Measurements from ENCODE around the gene SLC6A8. TPM values are rescaled to one million over a fixed set of nuclear protein-coding genes. Genes with fewer than 3 reads are reported as not detected.
"Not testable (repeated sequence)": the region's sequence is repeated elsewhere in the genome, so short reads cannot be mapped to it uniquely, and the experiment has no call there.

The SLC6A8 gene
- polyA plus RNA-seq, 12 donors = 24.6 to 44.9 (median 28.9) TPM; not detected in 1

DNA sequence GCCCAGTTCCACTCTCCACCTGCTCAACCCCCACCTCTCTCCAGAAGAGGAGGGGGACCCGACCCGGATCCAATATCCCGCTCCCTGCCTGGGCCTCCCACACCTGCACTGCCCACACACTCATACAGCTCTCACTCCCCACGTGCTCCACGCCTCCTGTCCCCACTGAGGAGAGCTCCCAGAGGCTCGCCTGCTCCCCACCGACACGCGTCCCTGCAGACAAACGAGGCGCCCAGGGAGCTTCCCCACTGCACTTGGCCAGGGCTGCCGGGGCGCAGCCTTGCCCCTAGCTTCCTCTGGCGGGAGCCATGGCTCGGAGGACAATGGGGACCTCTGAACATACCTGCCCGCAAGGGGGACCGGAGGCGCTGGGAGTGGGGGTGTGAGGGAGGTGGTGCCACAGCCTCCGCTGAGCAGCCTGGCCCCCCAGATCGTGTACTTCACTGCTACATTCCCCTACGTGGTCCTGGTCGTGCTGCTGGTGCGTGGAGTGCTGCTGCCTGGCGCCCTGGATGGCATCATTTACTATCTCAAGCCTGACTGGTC is 5.0 kb downstream of the SLC6A8 start:
- DNase-seq = no peak

DNA sequence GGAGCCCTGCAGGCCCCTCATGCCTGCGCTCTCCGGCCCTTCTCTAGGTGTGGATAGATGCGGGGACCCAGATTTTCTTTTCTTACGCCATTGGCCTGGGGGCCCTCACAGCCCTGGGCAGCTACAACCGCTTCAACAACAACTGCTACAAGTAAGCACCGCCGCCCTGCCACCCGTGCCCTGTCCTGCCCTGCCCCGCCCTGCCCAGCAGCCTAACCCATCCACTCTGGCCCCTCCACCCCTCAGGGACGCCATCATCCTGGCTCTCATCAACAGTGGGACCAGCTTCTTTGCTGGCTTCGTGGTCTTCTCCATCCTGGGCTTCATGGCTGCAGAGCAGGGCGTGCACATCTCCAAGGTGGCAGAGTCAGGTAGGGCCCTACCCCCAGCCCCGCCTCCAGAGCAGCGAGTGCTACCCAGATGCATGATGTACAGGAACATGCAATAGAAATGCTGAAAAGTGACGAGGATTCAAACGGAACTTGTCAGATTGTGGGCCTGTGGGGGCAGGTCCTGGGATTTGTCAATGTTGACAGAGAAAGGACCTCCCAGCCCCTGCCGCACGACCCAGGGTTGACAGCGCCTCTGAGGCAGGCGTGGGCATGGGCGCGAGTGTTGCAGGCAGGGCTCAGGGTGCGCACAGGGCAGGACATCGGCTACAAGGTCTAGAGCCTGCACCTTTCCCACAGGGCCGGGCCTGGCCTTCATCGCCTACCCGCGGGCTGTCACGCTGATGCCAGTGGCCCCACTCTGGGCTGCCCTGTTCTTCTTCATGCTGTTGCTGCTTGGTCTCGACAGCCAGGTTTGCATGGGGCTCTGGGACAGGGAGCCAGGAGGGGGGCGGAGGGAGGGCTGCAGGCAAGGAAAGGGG is 5.7 kb downstream of the SLC6A8 start:
- DNase-seq = no peak

DNA sequence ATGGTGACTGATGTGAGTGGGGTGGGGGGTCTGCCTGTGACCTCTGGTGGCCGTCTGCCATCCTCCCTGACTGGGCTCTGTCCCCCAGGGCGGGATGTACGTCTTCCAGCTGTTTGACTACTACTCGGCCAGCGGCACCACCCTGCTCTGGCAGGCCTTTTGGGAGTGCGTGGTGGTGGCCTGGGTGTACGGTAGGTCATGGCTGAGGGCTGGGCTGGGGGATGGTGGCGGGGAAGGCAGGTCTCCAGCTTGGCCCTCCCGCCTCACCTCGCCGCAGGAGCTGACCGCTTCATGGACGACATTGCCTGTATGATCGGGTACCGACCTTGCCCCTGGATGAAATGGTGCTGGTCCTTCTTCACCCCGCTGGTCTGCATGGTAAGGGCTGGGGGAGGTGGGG is 6.5 kb downstream of the SLC6A8 start:
- DNase-seq = not testable (repeated sequence)

DNA sequence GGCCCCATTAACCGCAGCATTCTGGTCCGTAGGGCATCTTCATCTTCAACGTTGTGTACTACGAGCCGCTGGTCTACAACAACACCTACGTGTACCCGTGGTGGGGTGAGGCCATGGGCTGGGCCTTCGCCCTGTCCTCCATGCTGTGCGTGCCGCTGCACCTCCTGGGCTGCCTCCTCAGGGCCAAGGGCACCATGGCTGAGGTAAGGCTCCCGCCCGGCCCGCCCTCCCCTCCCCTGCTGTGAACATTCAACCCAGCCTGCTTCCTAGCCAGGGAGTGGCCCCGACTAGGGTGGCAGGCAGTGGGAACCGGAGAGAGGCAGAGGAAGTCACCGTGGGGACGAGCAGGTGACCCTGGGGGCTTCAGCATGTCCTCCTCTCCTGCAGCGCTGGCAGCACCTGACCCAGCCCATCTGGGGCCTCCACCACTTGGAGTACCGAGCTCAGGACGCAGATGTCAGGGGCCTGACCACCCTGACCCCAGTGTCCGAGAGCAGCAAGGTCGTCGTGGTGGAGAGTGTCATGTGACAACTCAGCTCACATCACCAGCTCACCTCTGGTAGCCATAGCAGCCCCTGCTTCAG is 7.1 kb downstream of the SLC6A8 start:
- DNase-seq = no peak

DNA sequence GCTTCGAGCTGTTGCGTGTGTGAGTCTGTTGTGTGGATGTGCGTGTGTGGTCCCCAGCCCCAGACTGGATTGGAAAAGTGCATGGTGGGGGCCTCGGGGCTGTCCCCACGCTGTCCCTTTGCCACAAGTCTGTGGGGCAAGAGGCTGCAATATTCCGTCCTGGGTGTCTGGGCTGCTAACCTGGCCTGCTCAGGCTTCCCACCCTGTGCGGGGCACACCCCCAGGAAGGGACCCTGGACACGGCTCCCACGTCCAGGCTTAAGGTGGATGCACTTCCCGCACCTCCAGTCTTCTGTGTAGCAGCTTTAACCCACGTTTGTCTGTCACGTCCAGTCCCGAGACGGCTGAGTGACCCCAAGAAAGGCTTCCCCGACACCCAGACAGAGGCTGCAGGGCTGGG is 8.4 kb downstream of the SLC6A8 start:
- DNase-seq = no peak

DNA sequence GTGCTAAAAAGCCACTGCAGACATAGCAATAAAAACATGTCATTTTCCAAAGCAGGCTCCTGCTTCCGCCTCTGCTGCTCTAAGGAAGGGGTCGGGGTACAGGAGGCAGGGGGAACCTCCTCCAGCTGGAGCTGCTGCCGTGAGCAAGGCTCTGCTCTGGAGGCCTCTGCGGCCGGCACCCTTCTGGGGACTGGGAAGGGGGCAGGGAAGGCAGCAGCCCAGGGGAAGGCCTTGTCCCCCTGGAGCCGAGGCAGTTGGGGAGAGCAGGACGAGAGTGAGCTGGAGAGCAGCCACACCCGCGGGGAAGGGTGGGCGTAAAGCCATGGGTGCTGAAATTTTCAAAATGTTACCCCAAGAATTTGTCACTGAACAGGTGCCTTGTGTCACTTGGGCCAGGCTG is 8.8 kb downstream of the SLC6A8 start:
- DNase-seq = not testable (repeated sequence)

DNA sequence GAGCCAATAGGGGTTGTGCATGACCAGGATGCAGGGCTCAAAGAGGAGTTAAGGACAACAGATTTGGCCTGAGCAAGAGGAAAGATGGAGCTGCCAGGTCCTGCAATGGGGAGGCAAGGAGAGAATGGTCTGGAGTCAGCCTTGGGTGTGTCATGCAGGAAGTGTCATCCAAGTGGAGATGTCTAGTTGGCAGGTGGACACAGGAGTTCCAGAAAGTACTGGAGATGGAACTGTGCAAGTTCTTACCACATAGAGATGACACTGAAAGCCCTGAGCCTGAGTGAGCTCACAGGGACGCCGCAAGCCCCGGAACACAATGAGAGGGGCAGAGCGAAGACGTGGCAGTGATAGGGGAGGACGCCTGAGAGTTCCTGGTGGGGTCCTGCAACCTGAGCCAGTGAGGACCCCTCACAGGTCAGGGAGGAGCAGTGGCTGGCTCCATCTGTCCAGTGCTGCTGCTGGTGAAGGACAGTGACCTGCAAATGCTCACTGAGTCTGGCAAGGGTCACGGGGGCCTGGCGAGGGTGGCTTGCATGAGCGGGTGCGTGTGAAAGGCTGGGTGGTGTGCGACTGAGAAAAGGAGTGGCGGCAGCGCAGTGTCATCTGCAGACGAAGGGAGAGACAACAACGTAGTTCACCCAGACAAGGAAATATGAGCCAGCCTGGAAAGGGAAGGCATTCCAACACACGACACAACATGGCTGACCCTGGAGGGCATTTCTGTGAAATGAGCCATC is 9.4 kb downstream of the SLC6A8 start:
- not testable (repeated sequence) for DNase-seq

DNA sequence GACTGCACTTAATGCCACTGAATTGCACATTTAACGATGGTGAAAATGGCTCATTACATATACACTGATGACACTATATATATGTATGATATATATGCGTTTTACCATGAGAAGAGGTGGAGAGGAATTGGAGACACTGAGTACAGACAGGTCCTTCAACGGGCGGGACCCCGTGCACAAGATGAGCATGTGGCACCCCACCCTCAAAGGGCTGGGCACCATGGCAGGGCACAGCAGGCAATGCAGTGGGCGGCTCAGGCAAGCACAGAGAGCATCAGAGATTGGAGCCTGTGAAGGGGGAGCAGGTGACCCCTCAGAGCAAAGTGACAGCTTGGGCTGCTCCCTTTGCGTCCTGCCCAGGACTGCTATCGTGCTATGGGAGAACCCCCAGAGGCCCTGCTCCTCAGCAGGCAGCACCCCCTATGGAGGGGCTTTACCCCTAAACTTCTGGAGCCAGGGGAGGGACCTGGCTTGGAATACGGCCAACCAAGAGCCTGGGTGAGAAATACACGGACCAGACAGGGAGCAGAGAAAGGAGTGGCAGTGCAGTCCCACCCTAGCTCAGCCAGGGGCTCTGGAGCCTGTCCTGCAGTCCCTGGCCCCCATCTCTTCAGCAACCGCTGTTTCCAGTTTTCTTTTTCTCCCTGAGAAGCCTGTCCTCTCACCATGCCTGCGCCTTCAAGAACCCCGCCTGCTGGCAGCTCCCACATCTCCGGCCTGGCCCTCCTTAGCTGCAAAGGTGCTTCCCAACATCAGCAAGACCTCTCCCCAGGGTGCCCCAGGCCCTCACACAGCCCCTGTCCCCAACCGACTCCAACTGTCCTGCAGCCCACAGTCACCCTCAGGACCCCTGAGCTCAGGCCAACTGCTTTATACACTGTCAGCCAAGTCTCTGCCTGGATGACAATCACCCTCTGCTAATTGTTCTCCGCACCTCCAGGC is 10.5 kb downstream of the SLC6A8 start:
- DNase-seq = no peak

DNA sequence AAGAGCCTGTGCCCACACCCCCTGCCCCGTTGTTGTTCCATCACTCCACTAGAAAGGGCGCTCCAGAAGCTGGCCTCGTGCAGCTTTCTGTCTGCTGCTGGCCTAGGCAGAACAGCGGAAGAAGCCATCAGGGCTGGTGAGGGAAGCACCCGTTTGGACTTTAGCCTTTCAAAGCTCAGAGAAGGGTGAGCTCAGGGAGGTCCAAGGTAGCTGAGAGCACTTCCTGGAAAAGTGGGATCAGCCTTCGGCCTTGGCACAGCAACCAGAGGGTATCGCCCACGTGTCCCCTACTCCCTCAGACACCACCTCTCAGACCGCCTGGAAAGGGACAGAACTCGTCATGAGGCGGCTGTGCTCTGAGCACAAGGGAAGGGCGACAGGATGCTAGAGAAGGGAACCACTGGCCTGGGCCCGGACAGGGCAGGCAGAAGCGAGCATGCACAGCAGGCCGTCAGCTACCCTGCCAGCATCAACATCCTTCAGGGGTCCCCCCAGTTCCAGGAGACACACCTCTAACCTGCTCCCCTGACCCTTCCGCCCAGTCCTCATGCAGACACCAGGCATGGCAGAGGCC is 11.6 kb downstream of the SLC6A8 start:
- not testable (repeated sequence) for DNase-seq

DNA sequence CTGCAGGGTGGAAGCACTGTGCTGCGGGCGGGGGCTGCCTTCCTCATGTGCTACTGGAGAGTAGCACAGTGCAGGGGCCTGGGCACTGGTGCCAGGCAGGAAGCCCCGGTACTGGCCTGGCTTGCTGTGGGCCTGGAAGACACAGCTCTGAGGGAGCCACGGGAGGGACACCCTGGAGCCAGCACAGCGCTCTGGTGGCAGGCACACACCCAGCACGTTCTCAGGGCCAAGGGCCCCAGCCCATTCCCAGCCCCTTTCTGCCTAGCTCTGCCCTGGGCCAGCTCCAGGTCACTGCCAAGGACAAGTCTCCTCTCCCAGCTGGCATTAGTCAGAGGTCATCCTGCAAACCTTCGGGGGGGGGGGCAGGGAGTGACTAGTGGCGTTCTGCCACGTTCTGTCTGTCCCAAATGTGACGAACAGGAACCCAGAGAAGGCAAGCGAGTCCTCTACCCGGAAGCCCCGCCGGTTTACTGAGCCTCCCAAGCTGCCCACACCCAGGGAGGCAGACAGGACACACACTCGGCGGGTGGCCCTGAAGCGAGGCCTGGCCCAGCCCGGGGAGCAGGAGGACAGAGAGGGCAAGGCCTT is 12.2 kb downstream of the SLC6A8 start:
- DNase-seq = not testable (repeated sequence)

DNA sequence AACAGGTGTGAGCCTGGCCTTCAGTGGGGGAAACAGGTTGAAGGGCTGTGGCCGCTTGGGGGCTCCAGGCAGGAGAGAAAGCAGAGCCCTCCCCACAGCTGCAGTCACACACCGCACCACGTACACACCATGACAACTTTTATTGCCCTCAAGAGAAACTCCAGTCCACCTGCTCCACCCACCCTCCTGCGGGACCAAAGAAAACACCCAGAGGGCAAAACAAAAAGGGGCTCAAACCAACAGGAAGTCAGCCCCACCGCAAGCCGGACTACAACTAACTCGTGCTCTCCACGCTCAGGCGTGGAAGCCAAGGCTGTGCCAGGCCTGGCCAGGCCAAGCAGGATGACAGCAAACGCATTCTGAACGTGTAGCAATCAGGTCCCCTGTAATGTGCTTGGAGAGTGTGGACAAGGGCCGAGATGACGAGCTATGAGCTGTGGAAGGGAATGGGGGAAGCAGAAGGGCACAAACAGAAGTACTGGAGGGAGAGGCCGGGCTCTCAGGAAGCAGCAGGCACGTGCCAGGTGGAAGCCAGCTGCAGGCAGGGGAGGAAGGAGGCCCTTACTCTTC is 12.7 kb downstream of the SLC6A8 start:
- DNase-seq = no peak

DNA sequence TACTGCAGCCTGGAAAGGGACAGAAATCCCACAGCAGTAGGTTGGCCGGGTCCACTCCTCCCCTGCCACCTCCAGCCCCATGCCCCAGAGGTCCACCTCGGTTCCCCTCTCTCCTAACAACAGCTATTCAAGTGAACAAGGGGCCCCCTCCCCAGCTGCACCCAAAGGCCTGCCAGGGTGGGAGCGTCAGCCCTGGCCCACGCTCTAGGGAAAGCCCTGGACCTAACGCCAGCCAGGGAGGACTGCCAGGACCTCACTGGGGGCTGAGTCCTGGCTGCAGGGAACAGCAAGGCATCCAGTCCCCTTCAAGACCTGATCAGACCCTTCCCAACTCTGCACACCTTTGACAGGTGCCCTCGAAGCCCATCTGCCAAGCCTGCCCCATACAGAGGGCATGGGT is 13.2 kb downstream of the SLC6A8 start:
- DNase-seq = no peak

DNA sequence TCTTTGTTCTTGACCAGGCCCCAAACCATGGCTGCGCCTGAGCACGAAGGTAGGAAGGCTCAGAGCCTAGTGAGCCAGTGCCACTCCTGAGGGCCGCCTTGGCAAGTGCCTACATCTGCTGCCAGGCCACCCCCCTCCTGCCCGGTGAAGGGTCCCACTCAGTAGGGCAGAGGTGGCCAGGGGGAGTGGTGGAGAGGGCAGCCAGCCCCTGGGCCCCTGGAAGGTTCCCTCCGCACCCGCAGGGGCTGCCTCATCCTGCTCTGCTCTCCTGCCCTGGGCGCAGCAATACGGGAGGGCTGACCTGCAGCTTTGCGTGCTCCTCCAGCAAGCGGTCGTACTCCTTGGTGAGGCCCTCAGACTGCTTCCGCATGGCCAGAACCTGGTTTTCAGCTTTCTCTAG is 14.0 kb downstream of the SLC6A8 start:
- no peak for DNase-seq

DNA sequence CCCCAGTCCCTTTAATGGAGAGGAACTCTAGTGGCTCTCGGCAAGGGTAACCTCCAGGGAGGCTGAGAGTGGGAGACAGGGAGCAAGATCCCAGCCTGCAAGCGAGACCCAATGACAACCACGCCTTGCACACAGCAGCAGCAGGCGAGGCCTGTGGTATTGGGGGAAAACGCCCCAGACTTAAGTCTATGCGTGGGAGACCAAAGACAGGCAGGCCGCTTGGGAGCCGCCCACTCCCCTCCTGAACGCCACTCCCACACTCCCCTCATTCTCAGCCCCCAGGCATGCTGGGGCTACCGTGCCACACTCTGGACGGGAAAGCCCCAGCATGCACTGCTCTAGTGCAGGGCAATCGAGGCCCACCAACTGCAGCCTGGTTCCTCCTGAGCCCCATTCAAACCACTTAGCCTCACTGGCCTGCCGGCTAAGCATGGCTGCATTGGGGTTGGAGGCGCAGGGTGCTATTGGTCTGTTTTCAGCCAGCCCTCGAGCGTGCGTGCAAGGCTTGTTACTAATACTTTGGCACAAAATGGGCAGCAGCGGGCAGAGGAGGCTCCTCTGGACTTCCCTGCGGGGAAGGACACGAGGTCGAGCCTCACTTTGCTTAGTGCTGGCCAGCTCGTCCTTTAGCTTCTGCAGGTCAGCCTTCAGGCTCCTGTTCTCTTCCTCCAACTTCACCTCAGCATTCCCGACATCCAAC is 14.8 kb downstream of the SLC6A8 start:
- no peak for DNase-seq

DNA sequence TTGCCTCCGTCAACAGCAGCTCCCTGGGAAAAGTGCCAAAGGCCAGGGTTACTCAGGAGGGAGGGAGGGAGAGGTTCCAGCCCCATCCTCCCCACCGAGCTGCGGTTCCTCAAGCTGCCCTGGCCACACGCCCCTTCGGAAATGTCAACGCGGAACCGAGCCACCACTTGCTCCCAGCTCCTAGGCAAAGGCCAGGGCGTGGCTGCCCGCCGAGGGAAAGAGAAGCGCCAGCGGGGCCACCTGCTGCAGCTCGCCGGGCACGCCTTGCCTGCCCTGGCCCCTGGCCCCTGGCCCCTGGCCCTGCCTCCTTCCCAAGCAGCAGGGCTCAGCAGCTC is 15.3 kb downstream of the SLC6A8 start:
- no peak for DNase-seq

DNA sequence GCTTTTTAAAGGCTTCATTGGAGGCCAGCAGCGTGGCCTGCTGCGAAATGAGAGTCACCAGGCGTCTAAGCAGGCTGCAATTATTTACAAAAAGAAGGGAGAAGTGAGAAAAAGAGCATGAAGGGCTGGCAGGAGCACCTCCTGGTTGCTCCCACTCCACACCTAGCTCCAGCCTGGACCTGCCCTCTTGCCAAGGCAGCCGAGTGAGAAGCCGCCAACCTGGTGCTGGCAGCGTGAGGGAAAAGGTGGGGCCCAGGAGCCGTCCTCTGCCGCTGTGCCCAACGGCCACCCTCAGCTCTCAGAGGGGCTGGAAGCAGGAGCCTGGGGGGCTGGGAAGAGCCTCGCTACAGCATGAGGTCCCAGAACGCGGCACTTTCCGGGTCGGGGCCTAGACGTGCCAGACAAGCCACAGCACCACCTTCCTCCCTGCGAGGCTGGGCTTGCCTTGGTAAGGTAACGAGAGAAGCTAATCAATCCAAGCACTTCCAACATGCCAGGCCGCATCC is 16.3 kb downstream of the SLC6A8 start:
- DNase-seq = no peak

DNA sequence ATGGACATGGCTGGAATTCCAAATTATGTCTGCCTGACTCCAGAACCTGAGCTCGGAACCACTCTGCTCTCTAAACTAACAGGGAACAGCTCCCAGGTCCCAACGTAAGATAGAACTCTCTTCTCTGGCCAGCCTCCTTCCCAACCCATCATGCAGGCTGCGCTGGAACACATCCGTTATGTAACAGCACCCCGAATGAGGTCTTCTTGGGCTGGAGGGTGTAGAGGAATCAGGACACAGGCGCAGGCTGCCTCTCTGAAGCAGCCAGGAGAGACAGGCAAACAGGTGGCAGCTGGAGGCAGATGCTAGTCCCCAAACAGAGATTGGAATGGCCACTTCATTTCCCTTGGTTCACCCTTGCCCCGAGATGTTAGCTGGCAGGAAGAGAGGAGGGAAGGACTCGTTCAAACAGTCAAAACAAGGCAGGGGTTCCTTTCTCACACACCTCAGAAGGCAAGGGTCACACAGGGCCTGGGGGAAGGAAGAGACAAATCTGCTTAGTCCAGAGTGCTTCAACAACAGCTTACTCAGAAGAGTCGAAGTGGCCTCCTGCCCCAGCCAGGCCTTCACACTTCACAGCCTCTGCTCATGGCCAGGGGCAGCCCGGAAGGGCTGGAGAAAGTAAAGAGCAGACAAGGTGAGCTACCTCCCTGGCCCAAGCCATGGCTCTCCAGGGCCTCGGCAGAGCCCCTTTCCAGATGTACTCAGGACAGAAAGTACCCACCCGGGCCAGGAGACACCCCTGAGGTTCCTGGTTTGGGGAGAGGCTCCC is 17.1 kb downstream of the SLC6A8 start:
- not testable (repeated sequence) for DNase-seq

DNA sequence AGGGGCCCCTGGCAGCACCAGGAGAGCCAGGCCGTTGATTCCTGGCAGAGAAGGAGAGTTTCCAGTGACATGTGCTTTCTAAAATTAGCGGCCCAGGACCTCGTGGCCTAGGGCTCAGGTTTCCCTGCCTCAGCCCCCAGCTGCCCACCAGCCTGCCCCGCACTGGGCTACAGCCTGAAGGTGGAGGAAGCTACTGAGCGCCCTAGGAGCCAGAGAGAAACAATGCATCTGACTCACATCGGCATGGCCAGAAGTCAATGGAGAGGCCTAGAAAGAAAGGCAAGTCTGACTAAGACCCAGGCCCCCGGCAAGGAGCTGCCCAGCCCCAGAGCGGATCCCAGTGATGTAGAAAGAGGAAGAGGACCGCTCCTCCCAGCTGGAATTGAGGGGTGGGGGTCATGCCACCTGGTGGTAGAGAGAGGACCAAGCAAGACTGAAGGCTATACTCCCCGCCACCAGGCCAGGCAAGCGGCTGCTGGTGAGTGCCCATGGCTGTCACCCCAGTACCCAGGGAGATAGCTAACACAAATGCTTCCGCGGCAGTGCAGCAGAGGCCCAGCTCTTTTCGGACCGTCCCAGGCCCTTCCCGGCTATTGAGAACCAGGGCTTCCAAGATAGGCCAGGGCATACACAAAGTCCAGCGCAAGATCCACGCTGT is 17.8 kb downstream of the SLC6A8 start:
- DNase-seq = not testable (repeated sequence)
